ENCODE results near the gene CYP24A1. TPM values are rescaled to one million over a fixed set of nuclear protein-coding genes. Genes with fewer than 3 reads are reported as not detected.

CYP24A1 gene
- 0.12 TPM in 1 of 2 replicates, not detected in the other for polyA plus RNA-seq
- not detected in 2 replicates for polyA minus RNA-seq

DNA sequence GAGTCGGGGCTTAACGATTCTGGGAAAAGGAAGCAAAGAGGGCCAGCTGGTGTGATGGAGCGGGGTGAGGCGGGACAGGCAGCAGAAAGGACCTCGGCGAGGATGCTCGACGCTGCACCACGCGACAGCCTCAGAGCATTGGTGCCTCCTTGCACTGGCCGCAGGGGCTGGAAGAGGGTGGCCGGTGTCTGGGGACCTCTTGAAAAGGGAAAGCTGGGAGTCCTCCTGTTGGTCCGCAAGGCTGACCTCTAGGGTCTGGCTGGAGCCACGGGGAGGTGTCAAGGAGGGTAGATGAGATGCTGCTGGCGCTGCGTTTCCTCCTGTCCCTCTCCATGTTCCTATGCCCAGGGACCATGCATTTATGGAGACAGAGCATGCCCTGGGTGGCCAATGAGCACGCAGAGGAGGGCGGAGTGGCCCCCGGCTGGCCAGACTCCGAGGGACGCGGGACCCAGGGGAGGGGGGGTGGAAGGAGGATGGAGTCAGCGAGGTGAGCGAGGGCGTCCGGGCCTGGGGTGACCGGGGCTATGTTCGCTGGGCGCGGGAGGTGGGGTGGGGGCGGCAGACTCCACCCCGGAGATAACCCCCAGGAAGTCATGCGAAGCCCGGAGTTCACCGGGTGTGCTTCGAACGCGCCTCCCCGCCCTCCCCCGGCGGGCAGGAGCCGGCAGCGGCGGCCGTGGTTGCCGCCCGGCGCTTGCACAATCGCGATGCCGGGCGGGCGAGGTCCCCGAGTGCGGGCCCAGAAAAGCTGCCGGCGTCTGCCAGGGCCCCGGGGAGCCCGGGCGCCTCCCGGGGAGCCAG is at the start of gene CYP24A1:
CYP24A1 (minus strand) TSS at position 334 of the 804 bp plus-strand sequence. CDS start 407 bp downstream, outside the sequence.
- no peaks in the 10 kb centered on the region for H3F3A ChIP-seq (ENCODE audit: insufficient read depth, low read length, poor library complexity, severe bottlenecking)
- H3K9me3 ChIP-seq (ENCODE audit: low read length), result no peaks in the 10 kb centered on the region
- no peaks in the 10 kb centered on the region for H3K79me2 ChIP-seq (replicated peaks; ENCODE audit: insufficient read depth, low read length)
- peak; percentile 2 for TF ChIP-seq CTCF (IDR thresholded peaks at IDR 0.05; ENCODE audit: poor library complexity, severe bottlenecking)
- no peak for TF ChIP-seq REST (IDR thresholded peaks at IDR 0.05; ENCODE audit: borderline replicate concordance)
- H3K27me3 ChIP-seq (ENCODE audit: insufficient read depth, low read depth, low read length), result peaks cover 61% of the 10 kb centered on the region
- H3K4me3 ChIP-seq (ENCODE audit: low read length), result peak within 1 kb of the TSS; percentile 77
- no peak within 1 kb of the TSS for H3K27ac ChIP-seq (ENCODE audit: low read length)
- H3K9ac ChIP-seq (ENCODE audit: low read length), result peak within 1 kb of the TSS; percentile 46
- peak within 1 kb of the TSS; percentile 56 for H2AFZ ChIP-seq (ENCODE audit: low read depth, low read length)
- no peaks in the 10 kb centered on the region for H4K20me1 ChIP-seq (ENCODE audit: insufficient read depth)
- H3K9me2 ChIP-seq (ENCODE audit: insufficient read depth, low read length), result no peaks in the 10 kb centered on the region
- H3K36me3 ChIP-seq (ENCODE audit: insufficient read depth, low read length), result no peaks in the 10 kb centered on the region
- peak within 1 kb of the TSS; percentile 78 for H3K4me2 ChIP-seq (ENCODE audit: low read length)

GRCh38 chr20:54223285-54223684 is 49.5 kb upstream of the CYP24A1 start:
- no peaks in the 10 kb centered on the region for H3K9me2 ChIP-seq (ENCODE audit: insufficient read depth, low read length)
- H3K9me3 ChIP-seq (ENCODE audit: low read length), result no peaks in the 10 kb centered on the region
- no peak overlapping the region for H2AFZ ChIP-seq (ENCODE audit: low read depth, low read length)
- H3K9ac ChIP-seq (ENCODE audit: low read length), result no peak overlapping the region
- H3K4me3 ChIP-seq (ENCODE audit: low read length), result no peak overlapping the region
- H3K27ac ChIP-seq (ENCODE audit: low read length), result no peak overlapping the region
- TF ChIP-seq SMC3 (conservative IDR thresholded peaks at IDR 0.05; ENCODE audit: poor library complexity) (no peak), RAD21 (conservative IDR thresholded peaks at IDR 0.05) (no peak), EZH2 (IDR thresholded peaks at IDR 0.05; ENCODE audit: borderline replicate concordance, insufficient read depth, low read length, poor library complexity, severe bottlenecking) (no peak), CTCF (IDR thresholded peaks at IDR 0.05; ENCODE audit: poor library complexity, severe bottlenecking) (no peak), POLR2AphosphoS5 (IDR thresholded peaks at IDR 0.05) (no peak)
- peaks cover 5% of the 10 kb centered on the region for H3K79me2 ChIP-seq (replicated peaks; ENCODE audit: insufficient read depth, low read length)
- no peaks in the 10 kb centered on the region for H3K36me3 ChIP-seq (ENCODE audit: insufficient read depth, low read length)
- no peaks in the 10 kb centered on the region for H3K27me3 ChIP-seq (ENCODE audit: insufficient read depth, low read depth, low read length)
- no peaks in the 10 kb centered on the region for H3F3A ChIP-seq (ENCODE audit: insufficient read depth, low read length, poor library complexity, severe bottlenecking)
- H4K20me1 ChIP-seq (ENCODE audit: insufficient read depth), result no peaks in the 10 kb centered on the region
- H3K4me2 ChIP-seq (ENCODE audit: low read length), result no peak overlapping the region
